SK-N-MC (cell line): ENCODE measurements around the gene WWTR1.
A peak's percentile ranks its signal among the peaks of the same experiment; 100 is the strongest.

Source experiments
- DNase-seq: peaks from one replicate; pipeline ENCODE4 v3.0.0-alpha.2; 2011; ENCODE audit warnings: low read depth, low spot score
- H3K27ac ChIP-seq: fragments of 200-600 bp; sonication (generic); 2 replicates; pipeline ENCODE4 v1.5.1; 2016; ENCODE audit warnings: mixed run types
- H3K36me3 ChIP-seq: fragments of 200-600 bp; sonication (generic); 2 replicates; pipeline ENCODE4 v1.6.1; 2017; ENCODE audit warnings: antibody characterized with exemption, low read length, mixed read lengths; ENCODE audit not compliant: insufficient read depth
- H3K4me3 ChIP-seq: fragments of 200-600 bp; sonication (generic); 2 replicates; pipeline ENCODE4 v1.5.1; 2016
- H3K9ac ChIP-seq: fragments of 200-600 bp; sonication (generic); 2 replicates; pipeline ENCODE4 v1.8.0; 2017; ENCODE audit warnings: mixed run types, mixed read lengths; ENCODE audit not compliant: insufficient read length
- H3K9me3 ChIP-seq: fragments of 200-600 bp; sonication (generic); 2 replicates; pipeline ENCODE4 v1.6.1; 2017; ENCODE audit warnings: low read depth, mild to moderate bottlenecking, antibody characterized with exemption, low read length, moderate library complexity, mixed read lengths
- EZH2 ChIP-seq: fragments of 200-600 bp; sonication (generic); IDR thresholded peaks from one replicate; pipeline ENCODE4 v1.6.1; 2017; ENCODE audit warnings: antibody characterized with exemption
- FOXP2 ChIP-seq: optimal IDR thresholded peaks from 2 replicates; pipeline ENCODE3; 2011; ENCODE audit warnings: mild to moderate bottlenecking, moderate library complexity; ENCODE audit not compliant: insufficient read depth; ENCODE audit errors: extremely low read length, control extremely low read depth
- POLR2AphosphoS5 ChIP-seq: IDR thresholded peaks from 2 replicates; pipeline ENCODE4 v1.6.1; 2012; ENCODE audit warnings: mild to moderate bottlenecking, low read depth, low read length, borderline replicate concordance

Gene WWTR1

DNA sequence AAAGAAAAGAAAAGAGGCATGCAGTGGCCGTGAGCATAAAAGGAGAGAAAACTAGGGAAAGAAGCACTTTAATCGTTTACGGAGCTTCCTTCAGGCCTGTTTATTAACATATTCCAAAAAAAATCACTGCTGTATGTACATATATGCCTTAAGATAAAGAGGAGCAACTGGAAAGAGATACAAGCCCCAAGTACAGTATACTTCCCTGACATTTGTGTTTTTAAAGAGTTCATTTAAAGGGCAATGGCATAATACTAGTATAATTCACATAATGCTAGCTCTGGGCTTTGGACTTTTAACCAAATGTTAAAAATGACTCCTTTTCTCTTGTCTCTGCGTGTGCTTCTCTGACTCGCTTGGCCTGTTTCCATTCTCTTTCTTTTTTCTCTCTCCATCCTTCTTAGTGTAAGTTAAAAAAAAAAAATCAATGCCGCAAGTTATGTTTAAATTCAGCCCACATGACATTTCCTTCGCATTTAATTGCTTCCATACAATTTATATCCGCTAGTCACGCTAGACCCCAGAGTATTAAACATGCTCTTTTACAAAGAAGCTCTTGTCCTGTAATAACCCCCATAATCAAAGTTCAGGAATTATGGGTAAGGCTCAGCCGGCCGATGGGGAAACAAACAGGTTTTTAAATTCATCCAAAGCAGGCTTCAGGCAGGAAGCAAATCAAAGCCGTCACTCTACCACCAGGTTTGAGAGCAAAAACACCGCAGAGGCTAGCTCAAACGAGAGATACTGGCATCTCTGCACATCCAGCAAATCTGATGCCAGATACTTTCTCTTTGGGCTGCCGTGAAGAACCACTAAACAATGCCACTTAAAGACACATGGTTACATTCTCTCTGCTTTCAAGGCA, 19.4 kb downstream of the WWTR1 start:
- no peak for TF ChIP-seq EZH2
- no peak for TF ChIP-seq FOXP2
- peak; percentile 74; the same call in 1 of the 2 replicates for TF ChIP-seq POLR2AphosphoS5
- Histone ChIP-seq H3K9me3 (no peaks in the 10 kb centered on the region), H3K9ac (peak overlapping the region; percentile 85), H3K4me3 (peak overlapping the region; percentile 71), H3K36me3 (peaks cover 28% of the 10 kb centered on the region), H3K27ac (peak overlapping the region; percentile 100)
- peak; percentile 100 for DNase-seq

DNA sequence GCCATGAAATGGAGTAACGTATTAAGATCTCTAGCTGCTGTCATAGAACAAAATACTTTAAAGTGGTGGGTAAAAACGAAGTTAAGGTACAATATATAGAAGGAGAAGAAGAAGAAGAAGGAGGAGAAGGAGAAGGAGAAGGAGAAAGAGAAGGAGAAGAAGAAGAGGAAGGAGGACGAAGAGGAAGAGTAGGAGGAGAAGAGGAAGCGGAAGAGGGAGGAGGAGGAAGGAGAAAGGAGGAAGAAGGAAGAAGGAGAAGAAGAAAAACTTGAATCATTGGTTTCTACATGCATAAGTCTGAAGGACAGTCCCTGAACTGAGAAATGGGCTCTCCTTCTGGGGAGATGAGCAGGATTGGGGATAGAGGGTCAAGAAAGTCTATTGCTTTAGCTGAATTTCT, 22.4 kb downstream of the WWTR1 start:
- TF ChIP-seq FOXP2 = no peak
- TF ChIP-seq EZH2 = no peak
- TF ChIP-seq POLR2AphosphoS5 = no peak
- Histone ChIP-seq H3K27ac (no peak overlapping the region), H3K4me3 (no peak overlapping the region), H3K9ac (no peak overlapping the region), H3K36me3 (peaks cover 43% of the 10 kb centered on the region), H3K9me3 (0 out of 2 replicates have a peak, but pooled peaks cover 3% of the 10 kb centered on the region)
- no peak for DNase-seq

DNA sequence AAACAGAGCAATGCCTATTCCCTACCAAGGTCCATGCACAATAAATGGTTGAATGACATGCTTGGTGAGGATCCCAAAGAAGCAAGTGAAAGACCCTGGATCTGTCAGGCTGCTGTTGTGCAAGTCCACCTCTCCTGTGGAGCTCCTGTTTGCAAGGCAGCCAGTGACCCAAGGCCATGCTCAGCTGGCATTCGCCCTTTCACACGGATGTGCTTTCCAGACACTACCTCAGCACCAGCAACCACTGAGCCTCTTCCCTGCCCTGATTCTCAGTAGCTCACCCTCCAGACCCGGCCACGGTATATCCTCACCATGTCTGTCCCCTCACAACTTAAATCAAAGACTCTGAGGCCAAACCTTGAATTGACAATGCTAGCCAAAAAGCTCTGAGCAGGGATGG, 23.3 kb downstream of the WWTR1 start:
- no peak for TF ChIP-seq FOXP2
- no peak for TF ChIP-seq EZH2
- no peak for TF ChIP-seq POLR2AphosphoS5
- Histone ChIP-seq H3K36me3 (peaks cover 45% of the 10 kb centered on the region), H3K27ac (no peak overlapping the region), H3K9me3 (0 out of 2 replicates have a peak, but pooled peaks cover 3% of the 10 kb centered on the region), H3K4me3 (no peak overlapping the region), H3K9ac (no peak overlapping the region)
- no peak for DNase-seq

DNA sequence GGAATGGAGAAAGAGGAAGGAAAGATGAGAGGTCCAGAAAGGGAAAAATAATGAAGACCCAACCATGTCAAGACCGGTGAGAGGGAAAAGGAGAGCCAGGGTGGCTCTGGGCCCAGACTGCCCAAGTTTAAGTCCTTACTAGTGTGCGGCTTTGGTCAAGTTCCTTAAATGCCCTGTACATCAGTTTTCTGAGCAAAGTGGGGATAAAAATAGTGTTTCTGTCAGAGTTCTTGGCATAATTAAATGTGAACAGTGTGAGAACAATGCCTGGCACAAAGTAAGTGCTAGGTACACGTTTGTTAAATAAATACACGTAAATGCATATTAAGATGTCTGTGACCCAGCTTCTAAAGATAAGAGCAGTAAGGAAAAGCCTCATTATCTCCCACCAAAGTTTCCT, 23.8 kb downstream of the WWTR1 start:
- Histone ChIP-seq H3K9ac (no peak overlapping the region), H3K36me3 (peaks cover 45% of the 10 kb centered on the region), H3K27ac (no peak overlapping the region), H3K9me3 (0 out of 2 replicates have a peak, but pooled peaks cover 3% of the 10 kb centered on the region), H3K4me3 (no peak overlapping the region)
- TF ChIP-seq FOXP2 (no peak), POLR2AphosphoS5 (no peak), EZH2 (no peak)
- DNase-seq = no peak

DNA sequence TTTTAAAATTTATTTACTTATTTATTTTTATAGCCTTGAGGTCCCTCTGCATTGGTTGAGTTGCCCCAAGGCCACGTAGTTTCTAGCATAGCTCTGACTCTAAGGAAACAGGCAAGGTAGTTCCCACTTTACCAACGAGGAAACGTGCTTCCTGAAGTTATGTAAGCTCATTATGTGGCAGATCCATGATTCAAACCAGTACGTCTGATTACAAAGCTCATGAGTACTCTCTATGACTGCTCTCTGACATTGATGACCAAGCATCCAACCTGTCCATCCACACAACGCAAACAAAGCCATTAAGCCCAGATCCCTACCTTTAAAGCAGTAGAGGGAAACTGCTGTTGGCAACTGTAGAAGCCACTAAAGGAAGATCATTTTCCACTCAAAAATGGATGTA, 25.6 kb downstream of the WWTR1 start:
- no peak overlapping the region for H3K27ac ChIP-seq
- no peak for TF ChIP-seq FOXP2
- no peak for TF ChIP-seq POLR2AphosphoS5
- no peak for TF ChIP-seq EZH2
- H3K36me3 ChIP-seq = peaks cover 49% of the 10 kb centered on the region
- no peak overlapping the region for H3K9ac ChIP-seq
- no peak overlapping the region for H3K4me3 ChIP-seq
- H3K9me3 ChIP-seq = 0 out of 2 replicates have a peak, but pooled peaks cover 3% of the 10 kb centered on the region
- DNase-seq = no peak

DNA sequence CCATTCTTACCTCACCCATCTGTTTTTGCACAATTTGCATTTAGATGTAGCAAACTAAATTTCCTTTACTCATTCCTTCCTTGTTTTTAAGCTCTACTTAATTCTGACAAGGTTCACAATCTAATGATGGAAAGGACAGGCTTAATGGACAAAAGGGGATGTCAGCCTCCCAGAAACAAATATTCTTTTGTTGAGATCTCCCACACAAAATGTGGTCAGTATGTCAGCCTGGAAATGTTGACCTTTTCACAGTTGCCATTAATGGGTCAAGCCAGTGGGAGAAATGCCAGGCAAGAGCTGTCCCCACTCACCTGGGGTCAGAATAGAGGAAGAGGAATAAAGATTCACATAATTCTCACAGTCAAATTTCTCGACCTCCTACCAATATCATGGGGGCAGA, 27.0 kb downstream of the WWTR1 start:
- TF ChIP-seq FOXP2 = no peak
- no peak for TF ChIP-seq POLR2AphosphoS5
- TF ChIP-seq EZH2 = no peak

DNA sequence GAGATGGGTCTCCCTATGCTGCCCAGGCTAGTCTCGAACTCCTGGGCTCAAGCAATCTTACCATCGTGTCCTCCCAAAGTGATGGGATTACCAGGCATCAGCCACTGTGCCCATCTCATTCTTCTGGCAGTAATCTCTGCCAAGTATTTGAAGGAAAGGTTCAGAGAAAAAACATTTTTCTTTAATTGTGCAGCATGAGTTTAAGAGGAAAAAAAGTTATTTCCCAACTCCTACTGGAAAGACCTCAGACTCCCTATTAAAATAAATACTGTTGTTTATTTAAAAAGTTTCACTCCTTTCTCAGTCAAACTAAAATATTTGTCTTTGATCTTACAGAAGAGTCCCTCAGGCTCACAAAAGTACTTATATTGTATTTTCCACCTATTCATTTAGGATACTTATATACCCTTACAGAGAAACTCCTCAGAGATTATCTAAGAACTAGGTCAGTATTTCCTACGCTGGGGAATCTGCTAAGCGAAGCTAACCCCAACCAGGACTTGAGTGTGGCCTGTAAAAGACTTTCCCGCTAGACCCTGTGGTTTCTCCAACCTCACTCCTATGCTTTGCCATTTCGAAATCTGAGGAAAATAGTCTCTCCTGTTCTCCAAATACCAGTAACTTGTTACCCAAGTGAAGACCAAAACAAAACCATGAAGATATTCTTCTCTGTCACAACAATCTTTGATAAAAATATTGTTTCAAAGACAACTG, 28.7 kb downstream of the WWTR1 start:
- H3K27ac ChIP-seq = 0 out of 2 replicates have a peak overlapping the region, but pooled peaks have one; percentile 1
- no peak for DNase-seq
- TF ChIP-seq FOXP2 (no peak), POLR2AphosphoS5 (no peak), EZH2 (no peak)

More for the DNA sequence above, 27.0 kb downstream of the WWTR1 start:
- peaks cover 49% of the 10 kb centered on the region for H3K36me3 ChIP-seq
- no peak overlapping the region for H3K27ac ChIP-seq
- H3K4me3 ChIP-seq = no peak overlapping the region
- no peak overlapping the region for H3K9ac ChIP-seq
- 0 out of 2 replicates have a peak, but pooled peaks cover 3% of the 10 kb centered on the region for H3K9me3 ChIP-seq
- DNase-seq = no peak

DNA sequence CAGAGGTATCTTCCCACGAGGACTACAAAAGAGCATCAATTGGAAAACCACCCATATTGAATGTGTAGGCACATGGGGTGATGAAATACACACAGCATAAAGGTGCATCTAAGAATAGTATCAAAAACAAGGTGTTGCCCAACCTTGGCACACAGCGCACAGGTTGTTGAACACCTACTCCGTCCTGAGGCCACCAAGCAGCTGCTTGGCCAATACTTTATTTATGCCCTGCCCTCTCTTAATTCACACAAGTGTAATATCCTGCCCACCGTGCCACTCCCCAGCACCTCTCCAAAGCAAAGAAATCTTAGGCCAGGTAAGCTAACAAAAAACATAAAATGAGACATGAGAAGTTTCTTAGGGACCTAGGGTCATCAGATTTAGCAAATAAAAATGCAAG, 31.2 kb downstream of the WWTR1 start:
- Histone ChIP-seq H3K36me3 (peaks cover 18% of the 10 kb centered on the region; the same call in 1 of the 2 replicates), H3K27ac (no peak overlapping the region), H3K9ac (no peak overlapping the region), H3K9me3 (no peaks in the 10 kb centered on the region), H3K4me3 (no peak overlapping the region)
- no peak for DNase-seq
- no peak for TF ChIP-seq EZH2
- no peak for TF ChIP-seq POLR2AphosphoS5
- no peak for TF ChIP-seq FOXP2

More for the DNA sequence above, 28.7 kb downstream of the WWTR1 start:
- peaks cover 38% of the 10 kb centered on the region for H3K36me3 ChIP-seq
- no peak overlapping the region for H3K9ac ChIP-seq
- H3K9me3 ChIP-seq = 0 out of 2 replicates have a peak, but pooled peaks cover 3% of the 10 kb centered on the region
- no peak overlapping the region for H3K4me3 ChIP-seq
